NOMO-1 treated with DMSO at 0.1 percent for 48 hours (cell line): ENCODE measurements around the gene STX4.

ENCODE experiments used
- DNase-seq: peaks from one replicate; lab custom pipeline; 2025; ENCODE audit not compliant: unreplicated experiment; lab: John Stamatoyannopoulos, UW

Gene STX4, protein sequence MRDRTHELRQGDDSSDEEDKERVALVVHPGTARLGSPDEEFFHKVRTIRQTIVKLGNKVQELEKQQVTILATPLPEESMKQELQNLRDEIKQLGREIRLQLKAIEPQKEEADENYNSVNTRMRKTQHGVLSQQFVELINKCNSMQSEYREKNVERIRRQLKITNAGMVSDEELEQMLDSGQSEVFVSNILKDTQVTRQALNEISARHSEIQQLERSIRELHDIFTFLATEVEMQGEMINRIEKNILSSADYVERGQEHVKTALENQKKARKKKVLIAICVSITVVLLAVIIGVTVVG

DNA sequence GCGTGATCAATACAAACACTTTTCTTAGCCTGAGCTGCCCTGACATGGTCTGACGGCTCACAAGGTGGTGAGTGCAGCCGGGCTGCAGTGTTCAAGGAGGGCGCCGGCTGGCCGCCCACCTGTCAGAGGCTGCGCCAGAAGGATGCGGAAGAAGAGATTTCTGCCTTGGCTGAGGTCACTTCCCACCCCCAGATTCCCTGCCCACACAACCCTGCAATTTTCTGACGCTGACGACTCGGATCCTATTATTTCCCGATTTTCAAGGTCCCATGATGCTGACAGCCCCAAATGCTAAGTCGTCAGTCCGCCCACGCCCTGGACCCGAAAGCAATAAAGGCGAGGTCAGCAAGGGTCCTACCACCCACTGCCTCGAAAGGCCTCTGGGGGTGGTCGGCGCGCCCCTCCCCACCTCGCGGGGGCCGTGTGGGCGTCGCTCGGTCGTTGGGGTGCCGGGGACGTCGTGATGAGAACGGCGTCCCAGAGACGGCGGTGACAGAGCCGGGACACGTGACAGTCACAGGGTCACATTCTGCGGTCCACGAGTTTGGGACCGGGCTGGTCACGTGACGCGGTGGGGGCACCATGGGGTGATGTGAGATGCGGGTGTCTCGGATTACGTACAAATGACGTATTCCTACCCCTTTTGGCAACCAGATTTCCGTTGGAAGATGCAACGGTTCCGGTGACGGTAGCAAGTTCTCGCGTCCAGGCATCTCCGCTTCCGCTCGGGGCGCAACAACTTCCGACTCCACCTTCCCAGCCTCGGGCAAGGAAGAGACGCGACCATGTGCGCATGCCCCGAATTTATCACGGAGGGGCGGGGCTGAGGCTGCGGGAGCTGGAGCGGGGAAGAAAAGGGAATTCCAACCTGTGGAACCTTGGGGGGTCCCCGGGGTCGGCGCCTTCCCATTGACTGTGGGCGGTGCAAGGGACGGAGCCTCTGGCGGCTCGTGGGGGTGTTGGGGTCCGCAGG is at the start of gene STX4:
Gene STX4 (plus strand): TSS at position 823 of the 973 bp plus-strand sequence. CDS start 248 bp downstream, outside the sequence.
- peak; percentile 92 for DNase-seq

- DNase-seq: no peak
Observed at GRCh38 chr16:30983898-30984610, 49.3 kb upstream of the STX4 start.

GRCh38 chr16:30984669-30985400 is 48.5 kb upstream of the STX4 start, which contains the start of gene HSD3B7:
Gene HSD3B7 (plus strand): TSS chr16:30985207. CDS start chr16:30985659, 452 bp downstream.
- DNase-seq: peak; percentile 70

DNA sequence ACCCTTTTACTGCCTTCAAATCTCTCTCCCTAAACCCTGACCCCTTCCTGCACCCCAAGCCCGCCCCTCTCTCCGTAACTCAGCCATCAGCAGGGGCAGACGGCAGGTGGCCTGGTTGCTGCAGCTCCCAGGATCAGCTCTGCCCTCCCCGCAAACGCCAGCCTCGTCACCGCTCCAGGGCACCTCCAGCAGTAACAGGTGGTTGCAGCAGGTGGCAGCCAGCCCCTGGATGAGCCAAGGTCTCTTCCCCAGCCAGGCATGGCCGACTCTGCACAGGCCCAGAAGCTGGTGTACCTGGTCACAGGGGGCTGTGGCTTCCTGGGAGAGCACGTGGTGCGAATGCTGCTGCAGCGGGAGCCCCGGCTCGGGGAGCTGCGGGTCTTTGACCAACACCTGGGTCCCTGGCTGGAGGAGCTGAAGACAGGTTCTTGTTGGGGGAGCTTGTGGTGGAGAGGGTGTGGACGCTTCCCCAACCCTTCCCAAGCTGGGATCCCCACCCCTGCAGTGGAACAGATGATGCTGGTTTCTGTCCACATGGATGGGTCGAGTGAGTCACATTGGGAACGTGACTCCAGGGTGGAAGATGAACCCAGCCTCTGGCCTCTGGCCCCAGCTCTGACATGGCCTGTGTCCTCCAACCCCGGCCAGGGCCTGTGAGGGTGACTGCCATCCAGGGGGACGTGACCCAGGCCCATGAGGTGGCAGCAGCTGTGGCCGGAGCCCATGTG is 47.8 kb upstream of the STX4 start:
- no peak for DNase-seq

- DNase-seq: no peak
Observed at GRCh38 chr16:30986129-30986991, 47.0 kb upstream of the STX4 start.

DNA sequence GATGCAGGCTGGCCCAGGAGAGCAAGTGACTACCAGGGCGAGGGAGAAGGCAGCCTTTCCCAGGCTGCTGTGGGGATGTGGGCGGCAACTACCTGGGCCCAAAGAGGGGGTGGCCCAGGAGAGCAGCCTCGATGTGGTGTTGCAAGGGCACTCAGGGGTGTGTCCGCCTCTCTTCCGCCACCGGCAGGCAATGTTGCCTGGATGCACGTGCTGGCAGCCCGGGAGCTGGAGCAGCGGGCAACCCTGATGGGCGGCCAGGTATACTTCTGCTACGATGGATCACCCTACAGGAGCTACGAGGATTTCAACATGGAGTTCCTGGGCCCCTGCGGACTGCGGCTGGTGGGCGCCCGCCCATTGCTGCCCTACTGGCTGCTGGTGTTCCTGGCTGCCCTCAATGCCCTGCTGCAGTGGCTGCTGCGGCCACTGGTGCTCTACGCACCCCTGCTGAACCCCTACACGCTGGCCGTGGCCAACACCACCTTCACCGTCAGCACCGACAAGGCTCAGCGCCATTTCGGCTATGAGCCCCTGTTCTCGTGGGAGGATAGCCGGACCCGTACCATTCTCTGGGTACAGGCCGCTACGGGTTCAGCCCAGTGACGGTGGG is 45.7 kb upstream of the STX4 start:
- no peak for DNase-seq

GRCh38 chr16:30989469-30990047 is 43.8 kb upstream of the STX4 start:
- DNase-seq: no peak

DNA sequence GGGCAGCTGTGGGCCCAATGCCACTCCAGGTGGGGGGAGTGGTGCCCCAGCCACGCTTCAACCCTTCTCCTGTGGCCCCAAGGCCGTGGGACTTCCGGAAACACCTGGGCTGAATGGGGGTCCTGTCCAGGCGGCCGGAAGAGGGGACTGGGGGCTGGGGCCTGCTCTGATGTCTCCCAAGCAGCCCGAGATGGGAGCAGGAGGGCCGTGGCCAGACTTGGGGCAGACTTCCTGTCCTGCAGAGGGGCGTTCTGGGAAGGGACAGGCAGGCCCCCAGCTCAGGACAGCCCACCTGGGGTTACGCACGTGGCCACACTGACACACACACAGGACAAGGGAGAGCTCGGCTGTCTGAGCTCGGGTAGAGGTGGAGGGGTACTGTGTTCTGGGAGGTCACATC is 43.3 kb upstream of the STX4 start:
- DNase-seq: no peak

- DNase-seq: no peak
Observed at GRCh38 chr16:30991052-30991451, 42.3 kb upstream of the STX4 start.

GRCh38 chr16:30992276-30992780 is 41.0 kb upstream of the STX4 start:
- DNase-seq: no peak

DNA sequence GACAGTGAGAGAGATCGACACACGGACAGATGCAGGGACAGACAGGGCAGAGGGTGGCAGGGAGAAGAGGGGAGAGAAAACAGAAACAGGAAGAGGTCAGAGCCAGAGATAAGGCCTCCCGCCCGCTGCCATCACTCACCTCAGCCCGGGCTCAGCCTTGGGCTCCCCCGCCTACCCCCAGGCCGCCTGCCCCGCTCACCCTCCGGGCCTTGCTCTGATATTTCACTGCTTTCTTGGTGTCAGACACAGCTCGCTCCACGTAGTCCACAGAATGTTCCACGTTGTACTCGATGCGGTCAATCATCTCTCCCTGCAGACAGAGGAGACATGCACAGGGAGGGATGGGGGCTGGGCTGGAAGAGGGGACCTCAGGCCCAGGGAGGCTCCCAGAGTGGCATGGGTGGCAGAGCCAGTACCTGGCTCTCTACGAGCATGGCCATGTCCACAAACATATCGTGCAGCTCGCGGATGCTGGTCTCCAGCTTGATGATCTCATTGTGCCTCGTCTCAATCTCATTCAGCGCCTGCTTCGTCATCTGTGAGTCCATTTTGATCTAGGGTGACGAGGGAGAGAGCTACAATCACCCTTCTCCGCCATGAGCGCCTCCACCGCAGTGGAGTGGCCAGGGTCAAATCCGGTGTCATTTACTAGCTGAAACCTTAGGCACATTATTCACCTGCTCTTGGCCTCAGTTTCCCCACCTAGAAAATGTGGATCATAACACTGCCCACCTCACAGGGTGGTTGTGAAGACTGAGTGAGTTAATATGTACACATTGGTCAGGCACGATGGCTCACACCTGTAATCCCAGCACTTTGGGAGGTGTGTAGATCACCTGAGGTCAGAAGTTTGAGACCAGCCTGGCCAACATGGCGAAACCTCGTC is 40.2 kb upstream of the STX4 start:
- DNase-seq: peak; percentile 54

DNA sequence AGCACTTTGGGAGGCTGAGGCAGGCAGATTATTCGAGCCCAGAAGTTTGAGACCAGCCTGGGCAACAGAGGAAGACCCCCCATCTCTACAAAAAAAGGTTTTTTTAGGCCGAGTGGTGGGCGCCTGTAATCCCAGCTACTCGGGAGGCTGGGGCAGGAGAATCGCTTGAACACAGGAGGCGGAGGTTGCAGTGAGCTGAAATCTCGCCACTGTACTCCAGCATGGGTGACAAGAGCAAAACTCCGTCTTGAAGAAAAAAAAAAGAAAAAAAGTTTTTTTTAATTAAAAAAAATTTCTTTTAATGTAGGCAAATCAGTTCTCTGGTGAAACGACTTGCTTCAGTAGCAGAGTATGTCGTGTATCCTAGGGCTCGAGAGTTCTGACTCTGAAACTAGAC is 37.4 kb upstream of the STX4 start:
- DNase-seq: no peak

GRCh38 chr16:30996324-30996984 is 36.9 kb upstream of the STX4 start:
- DNase-seq: no peak

- peak; percentile 75 for DNase-seq
Observed at GRCh38 chr16:30996985-30997724, 36.2 kb upstream of the STX4 start.

DNA sequence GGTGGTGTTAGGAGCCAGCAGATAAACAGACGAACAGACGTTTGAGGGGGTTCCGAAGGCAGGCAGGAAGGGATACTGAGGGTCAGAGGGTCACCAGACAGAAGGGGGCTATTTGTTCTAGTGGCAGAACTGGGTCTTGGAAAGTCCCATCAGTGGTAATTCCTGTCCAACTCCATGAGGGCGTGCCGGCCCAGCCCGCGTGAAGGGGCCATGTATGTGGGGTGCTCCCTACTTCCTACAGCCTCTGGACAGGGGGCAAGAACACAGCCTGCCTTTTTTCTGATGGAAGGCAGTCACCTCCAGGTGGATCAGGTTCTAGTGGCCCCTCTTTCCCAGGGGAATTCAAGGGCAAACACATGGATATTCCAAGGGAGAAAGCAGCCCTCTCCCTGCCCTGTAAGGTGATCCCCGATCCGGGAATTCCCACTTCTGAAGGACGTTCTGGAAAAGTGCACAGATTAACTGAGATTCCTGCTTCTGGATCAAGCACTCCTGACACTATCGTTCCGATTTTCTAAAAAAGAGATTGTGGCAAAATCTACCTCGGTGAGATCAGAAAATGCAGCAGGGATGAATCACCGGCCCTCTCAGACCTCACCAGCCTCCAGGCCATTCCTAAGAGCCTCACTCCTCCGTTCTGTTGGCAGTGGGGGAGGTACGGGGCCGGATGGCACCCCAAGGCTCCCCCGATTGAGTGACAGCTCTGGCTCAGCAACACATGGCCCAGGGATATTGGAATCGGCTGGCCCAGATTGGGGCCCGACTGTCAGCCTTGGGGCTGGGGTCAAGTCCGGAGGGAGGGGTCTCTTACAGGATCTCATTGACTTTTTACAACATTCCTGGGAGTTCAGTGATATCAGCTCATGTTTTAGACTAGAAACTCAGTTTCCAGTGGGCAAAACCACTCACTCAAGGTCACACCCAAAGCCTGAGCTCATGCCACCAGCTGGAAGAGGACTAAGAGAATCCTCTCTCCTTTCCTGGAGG is 35.3 kb upstream of the STX4 start:
- no peak for DNase-seq
